ENCODE measurements around the gene PAX7.

DNA sequence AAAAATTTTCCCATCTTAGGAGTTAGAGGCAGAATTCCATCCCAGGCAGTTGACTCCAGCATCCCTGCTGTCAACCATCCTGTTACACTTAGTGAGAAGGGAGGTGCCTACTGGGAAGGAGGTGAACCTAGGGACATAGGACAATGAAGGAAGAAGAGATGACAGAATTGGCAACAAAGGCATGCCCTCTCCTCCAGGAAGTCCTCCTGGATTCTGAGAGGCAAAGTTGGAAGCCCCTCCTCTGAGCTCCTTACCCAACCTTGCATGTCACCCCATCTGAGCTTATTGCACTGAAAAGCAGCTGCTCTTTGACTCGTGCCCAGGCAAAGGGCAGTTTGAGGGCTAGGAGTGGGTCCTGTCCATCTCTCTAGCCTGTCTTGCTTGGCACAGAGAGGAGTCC lies 66.9 kb downstream of the PAX7 start:
- TF ChIP-seq, protein P1, sequence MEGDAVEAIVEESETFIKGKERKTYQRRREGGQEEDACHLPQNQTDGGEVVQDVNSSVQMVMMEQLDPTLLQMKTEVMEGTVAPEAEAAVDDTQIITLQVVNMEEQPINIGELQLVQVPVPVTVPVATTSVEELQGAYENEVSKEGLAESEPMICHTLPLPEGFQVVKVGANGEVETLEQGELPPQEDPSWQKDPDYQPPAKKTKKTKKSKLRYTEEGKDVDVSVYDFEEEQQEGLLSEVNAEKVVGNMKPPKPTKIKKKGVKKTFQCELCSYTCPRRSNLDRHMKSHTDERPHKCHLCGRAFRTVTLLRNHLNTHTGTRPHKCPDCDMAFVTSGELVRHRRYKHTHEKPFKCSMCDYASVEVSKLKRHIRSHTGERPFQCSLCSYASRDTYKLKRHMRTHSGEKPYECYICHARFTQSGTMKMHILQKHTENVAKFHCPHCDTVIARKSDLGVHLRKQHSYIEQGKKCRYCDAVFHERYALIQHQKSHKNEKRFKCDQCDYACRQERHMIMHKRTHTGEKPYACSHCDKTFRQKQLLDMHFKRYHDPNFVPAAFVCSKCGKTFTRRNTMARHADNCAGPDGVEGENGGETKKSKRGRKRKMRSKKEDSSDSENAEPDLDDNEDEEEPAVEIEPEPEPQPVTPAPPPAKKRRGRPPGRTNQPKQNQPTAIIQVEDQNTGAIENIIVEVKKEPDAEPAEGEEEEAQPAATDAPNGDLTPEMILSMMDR (IDR thresholded peaks at IDR 0.05 in 4 of 5, conservative IDR thresholded peaks at IDR 0.05 in 1 of 5) = no peak
- no peak for TF ChIP-seq POLR2A (IDR thresholded peaks at IDR 0.05)
